H4 (cell line): ENCODE results near the gene TMEM53. TPM values are rescaled to one million over a fixed set of nuclear protein-coding genes. Genes with fewer than 3 reads are reported as not detected.
"Not testable (repeated sequence)": the region's sequence is repeated elsewhere in the genome, so short reads cannot be mapped to it uniquely, and the experiment has no call there.

Experiments used
- DNase-seq: peaks from one replicate; pipeline ENCODE4 v3.0.0-alpha.2; 2015; ENCODE audit warnings: low spot score
- total RNA-seq: library from RNA; depleted of rRNA; stranded (reverse); fragments of >200 nt; shearing (Covaris generic); gene quantifications from 2 replicates; pipeline ENCODE4 v1.2.3, GENCODE V29; 2014; rRNA removed

TMEM53 gene
- 11.3 and 18.4 TPM in 2 replicates for total RNA-seq

DNA sequence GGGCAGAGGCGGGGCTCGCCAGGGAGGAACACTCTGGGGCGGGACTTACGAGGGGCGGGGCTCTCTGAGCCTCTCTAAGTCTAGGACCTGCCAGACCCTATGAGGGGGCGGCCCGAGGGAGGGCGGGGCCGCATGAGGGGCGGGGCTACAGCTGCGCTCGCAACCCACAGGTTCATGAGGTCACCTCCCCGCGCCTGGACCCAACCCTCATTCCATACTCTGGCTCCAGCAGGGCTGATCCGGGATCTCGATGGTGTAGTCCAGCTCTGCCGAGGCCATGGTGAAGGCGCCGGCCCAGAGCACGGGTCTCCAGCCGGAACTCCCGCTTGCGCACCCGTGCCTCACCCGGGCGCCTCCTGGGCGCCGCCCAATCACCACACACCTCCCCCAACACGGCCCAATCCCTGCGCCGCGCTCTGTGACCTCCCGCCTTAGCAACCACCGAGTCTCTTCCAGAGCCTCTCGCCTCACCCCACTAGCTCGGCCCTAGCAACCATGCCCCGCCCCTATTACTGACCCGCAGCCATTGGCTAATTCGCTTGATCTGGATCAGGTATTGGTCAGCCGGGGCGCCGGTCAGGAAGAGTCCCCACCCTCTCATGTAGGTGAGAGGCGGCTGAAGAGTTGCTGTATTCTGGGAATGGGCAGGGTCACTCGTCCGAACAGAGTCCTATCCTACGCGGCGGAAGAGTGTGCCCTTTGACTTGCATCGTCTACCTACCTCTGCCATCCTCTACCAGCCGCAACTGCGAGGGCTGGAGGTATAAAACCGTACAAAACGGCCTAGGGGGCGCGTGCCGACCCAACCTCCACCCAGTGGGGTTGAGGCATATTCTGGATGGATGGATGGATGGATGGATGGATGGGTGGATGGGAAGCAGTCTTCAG, at the start of gene TMEM53, which contains the start of gene ARMH1:
Gene TMEM53, minus strand, starts transcription at position 369 of the 888 bp plus-strand sequence. Its CDS starts 90 bp downstream, at position 279.
Gene ARMH1, plus strand, starts transcription at position 602 of the 888 bp plus-strand sequence. CDS start 14,984 bp downstream, outside the sequence.
- DNase-seq, result peak; percentile 99

- DNase-seq, result no peak
Observed at GRCh38 chr1:44723496-44724295, 49.4 kb upstream of the TMEM53 start.

DNA sequence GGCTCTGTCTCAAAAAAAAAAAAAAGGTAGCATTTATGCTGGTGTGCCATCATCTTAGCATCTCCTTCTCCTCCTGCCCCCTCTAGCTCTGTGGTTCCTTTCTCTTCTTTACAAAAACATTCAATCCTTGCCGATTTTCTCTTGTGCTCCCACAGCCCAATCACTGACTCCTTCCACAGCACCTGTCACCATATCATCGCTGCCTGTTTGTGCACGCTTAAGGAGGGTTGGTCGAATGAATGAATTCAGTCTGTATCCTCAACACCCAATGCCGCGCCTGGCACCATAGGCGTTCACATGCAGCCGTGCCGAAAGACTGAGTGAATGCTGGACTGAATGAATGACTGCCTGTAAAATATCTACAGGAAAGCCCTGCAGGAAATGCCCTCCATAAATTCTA, 48.8 kb upstream of the TMEM53 start:
- no peak for DNase-seq

GRCh38 chr1:44721485-44722361, 47.4 kb upstream of the TMEM53 start:
- peak; percentile 98 for DNase-seq

GRCh38 chr1:44720281-44720680, 46.0 kb upstream of the TMEM53 start:
- DNase-seq, result no peak

DNA sequence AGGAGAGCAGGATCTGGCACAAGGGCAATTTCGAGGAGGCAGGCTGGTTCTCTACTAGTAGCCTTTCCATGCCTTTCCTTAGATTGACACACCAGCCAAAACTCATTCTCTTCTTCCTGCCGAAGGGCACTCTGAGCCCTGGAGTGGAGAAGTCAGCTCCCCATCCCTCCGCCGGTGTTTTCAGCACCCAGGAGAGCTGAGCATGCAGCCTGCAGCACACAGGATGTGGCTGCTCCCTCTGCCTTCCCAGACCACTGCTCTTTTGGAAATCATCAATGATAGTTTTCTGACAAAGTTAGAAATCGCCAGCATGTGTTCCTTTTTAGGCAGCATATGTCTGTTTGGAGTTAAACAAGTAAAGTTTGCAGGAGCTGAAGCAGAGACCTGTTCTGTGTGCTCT, 45.0 kb upstream of the TMEM53 start:
- DNase-seq, result no peak

DNA sequence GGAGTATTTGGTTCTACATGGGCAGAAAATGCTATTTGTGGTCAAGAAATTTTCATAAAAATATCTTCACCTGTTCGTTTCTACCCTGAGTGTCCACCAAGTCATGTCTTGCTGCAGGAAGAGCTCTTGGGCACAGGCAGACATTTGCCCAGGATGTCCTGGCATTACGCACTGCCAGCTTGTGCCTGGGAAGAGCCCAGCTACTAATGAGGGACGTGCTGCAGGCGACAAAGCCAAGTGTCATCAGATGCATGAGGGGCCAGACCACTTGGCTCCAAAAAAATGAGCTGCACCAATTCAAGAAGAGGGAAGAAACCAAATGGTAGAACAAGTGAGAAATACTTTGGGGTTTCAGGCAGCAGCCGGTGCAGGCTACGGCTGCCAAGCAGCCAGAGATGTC, 43.8 kb upstream of the TMEM53 start:
- no peak for DNase-seq

DNA sequence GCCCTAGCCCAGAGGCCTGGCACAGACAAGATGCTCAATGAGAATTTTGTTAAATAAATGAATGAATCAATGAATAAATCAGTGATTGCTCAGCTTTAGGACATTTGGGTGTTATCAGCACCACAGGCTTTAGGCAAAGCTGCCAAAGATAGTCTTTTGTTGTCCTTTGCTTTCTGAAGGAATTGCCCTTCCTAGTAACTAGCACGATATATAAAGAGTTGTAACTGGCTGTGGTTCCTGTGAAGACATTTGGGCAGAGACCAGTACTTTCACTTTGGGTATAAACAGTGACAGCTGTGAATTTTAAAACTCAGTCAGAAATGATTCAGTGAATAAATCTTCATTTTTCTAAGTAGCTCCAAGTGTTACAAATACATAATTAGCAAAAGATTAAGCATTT, 43.4 kb upstream of the TMEM53 start:
- no peak for DNase-seq

DNA sequence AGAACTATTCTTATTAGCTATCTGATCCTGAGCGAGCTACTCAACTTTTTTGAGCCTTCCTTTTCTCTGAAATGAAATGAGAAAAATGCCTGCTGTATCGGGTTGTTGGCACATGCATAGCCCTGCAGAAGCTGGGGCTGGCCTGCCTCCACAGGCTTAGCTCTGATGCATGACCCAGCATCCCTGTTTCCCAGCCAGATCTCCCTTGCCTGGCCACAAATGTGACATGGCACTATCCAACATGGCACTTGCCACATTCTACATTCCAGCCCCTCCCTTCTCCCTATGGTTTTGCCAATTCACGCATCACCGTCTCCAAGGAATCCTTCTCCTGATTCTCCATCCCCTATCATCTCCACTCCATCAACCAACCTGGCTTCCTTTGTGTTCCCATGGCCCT, 42.9 kb upstream of the TMEM53 start:
- no peak for DNase-seq

GRCh38 chr1:44714944-44715571, 40.8 kb upstream of the TMEM53 start:
- DNase-seq, result peak; percentile 74

- no peak for DNase-seq
Observed at GRCh38 chr1:44714532-44714931, 40.3 kb upstream of the TMEM53 start.

DNA sequence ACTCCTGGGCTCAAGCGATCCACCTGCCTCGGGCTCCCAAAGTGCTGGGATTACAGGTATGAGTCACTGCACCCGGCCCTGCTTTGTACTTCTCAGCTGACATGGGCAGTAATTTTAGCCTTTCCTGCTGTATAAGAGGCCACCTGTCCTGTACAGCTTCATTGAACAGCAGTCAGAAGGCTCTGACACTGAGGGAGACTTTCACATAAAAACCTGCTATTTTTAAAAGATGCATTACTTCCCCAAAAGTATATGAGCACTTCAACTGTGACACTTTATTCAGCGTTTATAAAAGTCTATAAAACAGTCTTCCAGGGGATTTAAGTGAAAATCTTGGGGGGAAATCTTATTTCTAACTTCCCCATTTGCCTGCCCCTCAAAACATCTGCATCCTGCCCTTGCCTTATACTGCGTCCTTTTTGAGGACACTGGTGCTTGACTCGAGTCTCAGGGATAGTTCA, 39.1 kb upstream of the TMEM53 start:
- no peak for DNase-seq

DNA sequence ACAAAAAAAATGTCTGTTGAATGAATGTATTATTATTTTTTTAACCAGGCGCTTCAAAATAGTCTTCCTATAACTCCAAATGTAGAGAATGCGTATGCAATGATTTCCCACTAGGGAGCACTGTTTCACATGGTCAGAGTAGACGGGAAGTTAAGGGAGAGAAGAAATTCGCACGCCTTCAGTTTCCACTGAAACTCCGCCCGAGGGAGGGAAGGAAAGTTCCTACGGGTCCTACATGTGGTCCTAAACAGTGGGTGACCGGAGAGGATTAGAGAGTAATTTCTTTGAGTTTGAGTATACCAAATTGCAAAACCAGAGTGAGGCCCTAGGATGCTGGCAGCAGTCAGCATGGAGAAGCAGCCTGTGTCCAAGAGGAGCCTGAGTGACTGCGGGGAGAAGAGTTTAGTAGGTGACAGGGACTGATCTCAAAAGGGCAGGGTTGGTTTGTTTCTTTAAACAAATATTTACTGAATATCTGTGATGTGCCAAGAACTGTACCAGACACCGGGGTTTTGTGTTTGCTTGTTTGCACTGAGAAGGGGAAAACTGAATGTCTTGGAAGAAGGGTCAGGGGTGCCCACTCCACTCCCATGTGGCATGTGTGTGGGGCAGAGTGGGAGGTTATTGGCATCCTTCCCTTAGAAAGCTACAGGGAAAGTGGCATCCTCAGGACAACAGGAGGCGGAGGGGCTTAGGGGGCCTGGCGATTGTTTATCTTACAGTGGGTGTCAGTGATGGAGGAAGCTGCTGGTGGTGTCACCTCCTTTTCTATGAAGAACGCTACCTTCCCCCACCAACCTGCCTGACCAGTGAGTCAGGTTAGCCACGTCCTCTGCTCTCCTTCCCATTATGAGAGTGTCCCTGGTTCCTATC, 33.9 kb upstream of the TMEM53 start:
- peak; percentile 71 for DNase-seq

- DNase-seq, result peak; percentile 63
Observed at GRCh38 chr1:44707112-44707881, 33.0 kb upstream of the TMEM53 start.

DNA sequence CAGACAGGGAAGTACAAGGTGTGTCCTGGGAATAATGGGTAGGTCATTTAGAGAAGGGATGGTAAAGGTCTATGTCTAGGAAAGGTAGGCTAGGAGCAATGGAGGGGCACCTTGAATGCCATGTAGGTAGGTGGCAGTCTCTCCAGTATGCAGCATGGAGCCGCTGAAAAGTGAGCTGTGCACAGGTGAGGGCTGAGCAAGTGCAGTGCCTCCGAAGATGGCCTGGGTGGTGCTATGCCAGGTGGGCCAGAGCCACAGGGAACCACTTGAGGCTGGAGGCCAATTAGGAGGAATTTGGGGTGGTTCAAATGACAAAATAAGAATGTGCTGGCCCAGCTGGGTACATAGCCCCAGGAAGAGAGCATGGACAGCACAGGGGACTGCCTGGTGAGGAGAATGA, 31.7 kb upstream of the TMEM53 start:
- DNase-seq, result no peak

DNA sequence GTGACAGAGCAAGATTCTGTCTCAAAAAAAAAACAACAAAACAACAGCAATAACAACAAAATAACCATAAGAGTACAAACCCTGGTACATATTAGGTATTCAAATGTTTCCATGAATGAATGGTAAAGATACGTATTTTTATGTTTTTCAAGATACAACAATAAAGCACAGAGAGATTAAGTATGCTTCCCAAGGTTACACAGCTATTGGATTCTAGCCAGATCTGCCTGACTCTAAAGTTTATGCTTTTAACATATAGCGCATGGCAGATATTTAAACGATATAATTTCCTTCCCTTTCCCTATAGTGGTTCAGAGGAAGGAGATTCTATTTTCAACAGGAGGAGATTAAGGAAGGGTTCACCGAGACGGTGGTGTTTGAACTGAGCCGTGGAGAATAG, 31.2 kb upstream of the TMEM53 start:
- no peak for DNase-seq

- no peak for DNase-seq
Observed at GRCh38 chr1:44701141-44701573, 26.9 kb upstream of the TMEM53 start.

- DNase-seq, result no peak
Observed at GRCh38 chr1:44700573-44700972, 26.3 kb upstream of the TMEM53 start.

DNA sequence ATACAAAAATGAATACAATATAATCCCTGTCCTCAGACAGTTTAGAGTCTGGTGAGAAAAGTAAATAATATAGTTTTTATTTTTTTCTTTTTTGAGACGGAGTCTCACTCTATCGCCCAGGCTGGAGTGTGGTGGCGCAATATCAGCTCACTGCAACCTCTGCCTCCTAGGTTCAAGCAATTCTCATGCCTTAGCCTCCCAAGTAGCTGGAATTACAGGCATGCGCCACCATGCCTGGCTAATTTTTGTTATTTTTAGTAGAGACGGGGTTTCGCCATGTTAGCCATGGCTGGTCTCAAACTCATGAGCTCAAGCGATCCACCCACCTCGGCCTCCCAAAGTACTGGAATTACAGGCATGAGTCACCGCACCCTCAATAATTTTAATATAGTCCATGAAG, 25.1 kb upstream of the TMEM53 start:
- DNase-seq, result not testable (repeated sequence)
